ENCODE data around the gene MARCO.

DNA sequence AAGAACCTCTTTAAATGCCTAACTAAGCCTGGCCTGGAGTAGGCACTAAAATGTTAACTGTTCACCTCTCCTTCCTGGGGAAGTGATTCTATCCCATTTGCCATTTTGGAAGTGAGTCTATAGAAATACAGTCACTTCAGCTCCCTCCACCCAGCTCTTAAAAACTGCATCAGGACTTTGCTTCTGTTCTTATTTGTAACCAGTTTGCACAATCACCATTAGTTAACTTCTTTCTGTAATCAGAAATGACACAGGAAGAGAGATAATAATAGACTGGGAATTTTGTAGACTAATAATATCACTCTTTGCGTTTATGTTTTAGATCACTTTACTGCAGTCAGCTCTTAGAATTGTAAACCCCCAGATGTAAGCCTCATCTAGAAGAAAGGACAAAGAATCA, 16.0 kb upstream of the MARCO start:
- TF ChIP-seq, protein P1, sequence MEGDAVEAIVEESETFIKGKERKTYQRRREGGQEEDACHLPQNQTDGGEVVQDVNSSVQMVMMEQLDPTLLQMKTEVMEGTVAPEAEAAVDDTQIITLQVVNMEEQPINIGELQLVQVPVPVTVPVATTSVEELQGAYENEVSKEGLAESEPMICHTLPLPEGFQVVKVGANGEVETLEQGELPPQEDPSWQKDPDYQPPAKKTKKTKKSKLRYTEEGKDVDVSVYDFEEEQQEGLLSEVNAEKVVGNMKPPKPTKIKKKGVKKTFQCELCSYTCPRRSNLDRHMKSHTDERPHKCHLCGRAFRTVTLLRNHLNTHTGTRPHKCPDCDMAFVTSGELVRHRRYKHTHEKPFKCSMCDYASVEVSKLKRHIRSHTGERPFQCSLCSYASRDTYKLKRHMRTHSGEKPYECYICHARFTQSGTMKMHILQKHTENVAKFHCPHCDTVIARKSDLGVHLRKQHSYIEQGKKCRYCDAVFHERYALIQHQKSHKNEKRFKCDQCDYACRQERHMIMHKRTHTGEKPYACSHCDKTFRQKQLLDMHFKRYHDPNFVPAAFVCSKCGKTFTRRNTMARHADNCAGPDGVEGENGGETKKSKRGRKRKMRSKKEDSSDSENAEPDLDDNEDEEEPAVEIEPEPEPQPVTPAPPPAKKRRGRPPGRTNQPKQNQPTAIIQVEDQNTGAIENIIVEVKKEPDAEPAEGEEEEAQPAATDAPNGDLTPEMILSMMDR (IDR thresholded peaks at IDR 0.05; ENCODE audit: extremely low read depth in 1 of 2, insufficient read depth in 1 of 2, low read depth in 1 of 2, low read length in 2 of 2) = no peak
- TF ChIP-seq EZH2 (IDR thresholded peaks at IDR 0.05; ENCODE audit: borderline replicate concordance, low read depth, low read length, severe bottlenecking) (no peak), POLR2A (IDR thresholded peaks at IDR 0.05; ENCODE audit: low read depth, low read length) (no peak), POLR2AphosphoS5 (IDR thresholded peaks at IDR 0.05; ENCODE audit: insufficient read depth, low read depth, low read length) (no peak), MYC (IDR thresholded peaks at IDR 0.05; ENCODE audit: low read depth, low read length) (no peak), GATA2 (IDR thresholded peaks at IDR 0.05; ENCODE audit: insufficient read depth, insufficient read length, low read depth, low read length) (no peak), JUN (IDR thresholded peaks at IDR 0.05; ENCODE audit: borderline replicate concordance, insufficient read depth, insufficient read length, low read depth) (no peak)
- TF ChIP-seq, protein P2, sequence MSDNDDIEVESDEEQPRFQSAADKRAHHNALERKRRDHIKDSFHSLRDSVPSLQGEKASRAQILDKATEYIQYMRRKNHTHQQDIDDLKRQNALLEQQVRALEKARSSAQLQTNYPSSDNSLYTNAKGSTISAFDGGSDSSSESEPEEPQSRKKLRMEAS (IDR thresholded peaks at IDR 0.05; ENCODE audit: insufficient read depth, insufficient read length) = no peak
